Ovary (tissue), 3 donors: ENCODE results near the gene CDH18.

Source experiments
- POLR2A ChIP-seq: fragments of 450-650 bp; IDR thresholded peaks from one replicate; pipeline ENCODE4 v1.6.1; 2017; ENCODE audit warnings: antibody characterized with exemption, mild to moderate bottlenecking, moderate library complexity
- TF ChIP-seq, protein P1 (sequence below), 3 donors: fragments of 450-650 bp in 2 of 3; fragments of 200-600 bp in 1 of 3; IDR thresholded peaks; one replicate each; pipeline versions ENCODE4 v1.5.1 to v1.8.0; 2016 to 2022; ENCODE audit warnings: antibody characterized with exemption in 3 of 3, mild to moderate bottlenecking in 1 of 3
- donor health status: DM: no; HTN: no; CAD: no.

GRCh38 chr5:19532936-19533335, 455.1 kb downstream of the CDH18 start:
- TF ChIP-seq, protein P1, sequence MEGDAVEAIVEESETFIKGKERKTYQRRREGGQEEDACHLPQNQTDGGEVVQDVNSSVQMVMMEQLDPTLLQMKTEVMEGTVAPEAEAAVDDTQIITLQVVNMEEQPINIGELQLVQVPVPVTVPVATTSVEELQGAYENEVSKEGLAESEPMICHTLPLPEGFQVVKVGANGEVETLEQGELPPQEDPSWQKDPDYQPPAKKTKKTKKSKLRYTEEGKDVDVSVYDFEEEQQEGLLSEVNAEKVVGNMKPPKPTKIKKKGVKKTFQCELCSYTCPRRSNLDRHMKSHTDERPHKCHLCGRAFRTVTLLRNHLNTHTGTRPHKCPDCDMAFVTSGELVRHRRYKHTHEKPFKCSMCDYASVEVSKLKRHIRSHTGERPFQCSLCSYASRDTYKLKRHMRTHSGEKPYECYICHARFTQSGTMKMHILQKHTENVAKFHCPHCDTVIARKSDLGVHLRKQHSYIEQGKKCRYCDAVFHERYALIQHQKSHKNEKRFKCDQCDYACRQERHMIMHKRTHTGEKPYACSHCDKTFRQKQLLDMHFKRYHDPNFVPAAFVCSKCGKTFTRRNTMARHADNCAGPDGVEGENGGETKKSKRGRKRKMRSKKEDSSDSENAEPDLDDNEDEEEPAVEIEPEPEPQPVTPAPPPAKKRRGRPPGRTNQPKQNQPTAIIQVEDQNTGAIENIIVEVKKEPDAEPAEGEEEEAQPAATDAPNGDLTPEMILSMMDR (IDR thresholded peaks at IDR 0.05), result no peak
- TF ChIP-seq POLR2A, result no peak
